HG03196 (cell line): ENCODE measurements around the gene NAP1L5.

Experiments used
- ATAC-seq: cut with Tn5 transposase; IDR thresholded peaks from one replicate; pipeline ENCODE4 v1.9.1; 2021; ENCODE audit not compliant: unreplicated experiment

The NAP1L5 gene

GRCh38 chr4:88722828-88723227 lies 25.2 kb upstream of the NAP1L5 start:
- ATAC-seq: no peak

DNA sequence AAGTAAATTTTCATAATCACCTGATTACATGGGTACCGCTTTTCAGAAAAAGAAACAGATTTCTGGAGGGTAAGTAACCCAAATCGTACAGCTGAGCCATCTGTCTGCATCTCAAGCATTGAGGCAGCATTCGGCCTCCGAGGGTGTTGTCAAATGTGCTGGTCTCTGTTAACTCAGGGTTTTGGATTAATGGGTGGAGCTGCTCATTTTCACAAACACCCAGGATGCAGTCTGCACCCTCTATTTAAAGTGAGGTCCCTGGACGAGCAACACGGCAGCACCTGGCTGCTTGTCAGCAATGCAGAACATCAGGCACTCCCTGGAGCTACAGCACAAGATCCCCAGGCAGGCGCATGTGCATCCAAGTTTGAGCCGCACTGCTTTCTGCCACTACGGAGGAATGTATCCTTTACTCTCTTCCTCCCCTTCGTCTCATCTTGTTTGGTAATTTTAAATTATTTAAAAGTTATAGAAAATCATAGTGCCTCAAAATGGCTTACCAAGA lies 24.7 kb upstream of the NAP1L5 start:
- ATAC-seq: no peak

DNA sequence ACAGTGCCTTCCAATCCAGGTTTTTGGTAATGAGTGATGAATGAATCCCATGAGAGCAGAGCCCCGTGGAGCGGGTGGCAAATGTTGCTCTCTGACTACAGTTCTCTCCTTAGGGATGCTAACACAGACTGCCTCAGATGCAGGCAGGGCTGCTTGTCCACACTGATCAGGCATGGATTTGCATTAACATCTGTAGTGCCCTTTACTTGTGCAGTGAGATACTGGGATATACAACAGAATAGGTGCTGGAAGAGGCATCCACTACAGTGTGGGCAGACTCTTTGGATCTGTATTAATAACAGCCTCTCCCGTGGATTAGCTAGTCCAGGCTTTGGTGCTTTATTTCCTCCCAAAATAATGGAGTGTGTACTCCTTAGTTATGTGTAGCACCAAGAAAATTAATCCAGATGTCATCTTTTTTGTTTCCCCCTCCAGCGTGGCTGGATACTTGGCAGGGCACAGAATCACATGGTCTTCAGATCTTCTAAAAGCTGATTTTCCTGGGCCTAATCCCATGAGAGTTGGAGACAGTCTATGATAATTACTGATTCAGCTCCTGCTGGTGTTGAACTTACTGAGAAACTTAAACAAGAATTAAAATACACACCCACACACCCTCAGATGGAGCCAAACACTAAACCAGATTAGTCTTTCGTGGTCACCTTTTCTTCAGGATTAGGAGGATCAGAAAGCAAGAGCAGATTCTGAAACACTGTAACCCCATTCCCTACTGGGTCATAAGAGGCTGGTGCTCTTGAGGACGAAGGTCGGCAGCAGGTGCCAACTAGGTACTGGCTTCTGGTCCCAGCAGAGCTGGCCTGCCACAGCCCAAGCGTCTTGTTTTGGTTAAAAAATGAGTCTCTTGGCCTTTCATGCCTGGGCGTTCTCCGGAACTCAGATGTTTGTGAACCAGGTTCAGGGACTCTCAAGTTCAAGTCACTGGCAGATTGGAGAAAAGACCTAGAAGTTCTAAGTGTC lies 23.1 kb upstream of the NAP1L5 start:
- no peak for ATAC-seq

- no peak for ATAC-seq
Measured at GRCh38 chr4:88719381-88719780, 21.8 kb upstream of the NAP1L5 start.

DNA sequence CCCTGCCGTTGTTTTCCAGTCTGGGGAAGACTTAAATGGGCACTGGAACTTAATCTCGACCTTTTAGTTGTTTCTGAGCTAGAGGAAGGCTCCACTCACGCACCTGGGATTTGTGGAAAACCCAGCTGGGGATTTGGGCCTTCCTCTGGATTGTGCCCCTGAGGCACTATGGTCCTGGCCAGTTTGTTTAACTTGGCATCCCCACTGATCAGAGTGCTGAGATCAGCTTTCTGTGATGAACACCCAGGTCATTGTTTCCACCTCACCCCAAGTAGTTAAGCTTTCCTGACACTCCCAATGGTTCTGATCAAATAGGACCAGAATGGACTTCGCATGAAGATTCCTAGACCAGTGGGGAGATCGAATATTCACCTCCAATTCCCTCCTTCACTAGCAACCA lies 20.5 kb upstream of the NAP1L5 start:
- ATAC-seq: no peak

DNA sequence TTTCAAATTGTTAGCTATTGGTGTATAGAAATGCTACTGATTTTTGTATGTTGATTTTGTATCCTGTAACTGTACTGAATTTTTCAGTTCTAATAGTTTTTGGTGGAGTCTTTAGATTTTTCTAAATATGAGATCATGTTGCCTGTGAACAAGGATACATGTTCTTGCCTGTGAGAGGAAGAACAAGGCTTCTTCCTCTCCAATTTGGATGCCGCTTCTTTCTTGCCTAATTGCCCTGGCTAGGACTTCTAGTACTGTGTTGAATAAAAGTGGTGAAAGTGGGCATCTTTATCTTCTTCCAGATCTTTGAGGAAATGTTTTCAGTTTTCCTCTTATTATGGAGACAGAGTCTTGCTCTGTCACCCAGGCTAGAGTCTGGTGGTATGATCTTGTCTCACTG lies 16.2 kb upstream of the NAP1L5 start:
- ATAC-seq: no peak

GRCh38 chr4:88709989-88710388 lies 12.4 kb upstream of the NAP1L5 start:
- no peak for ATAC-seq

DNA sequence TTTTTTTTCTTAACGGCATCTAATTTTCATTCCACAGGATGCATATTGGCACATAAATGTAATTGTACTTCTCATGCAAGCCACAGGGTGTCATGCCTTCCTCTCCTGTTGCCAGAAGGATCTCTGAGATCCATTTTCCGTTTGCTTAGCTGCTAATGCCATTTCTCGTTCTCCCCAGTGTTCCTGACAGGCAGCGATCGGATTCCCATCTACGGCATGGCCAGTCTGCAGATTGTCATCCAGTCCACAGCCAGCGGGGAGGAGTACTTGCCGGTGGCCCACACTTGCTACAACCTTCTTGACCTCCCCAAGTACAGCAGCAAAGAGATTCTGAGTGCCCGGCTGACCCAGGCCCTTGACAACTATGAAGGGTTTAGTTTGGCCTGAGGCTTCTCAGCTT lies 8.9 kb upstream of the NAP1L5 start:
- no peak for ATAC-seq

- ATAC-seq: no peak
Measured at GRCh38 chr4:88705805-88706492, 8.3 kb upstream of the NAP1L5 start.

- no peak for ATAC-seq
Measured at GRCh38 chr4:88705223-88705622, 7.6 kb upstream of the NAP1L5 start.

DNA sequence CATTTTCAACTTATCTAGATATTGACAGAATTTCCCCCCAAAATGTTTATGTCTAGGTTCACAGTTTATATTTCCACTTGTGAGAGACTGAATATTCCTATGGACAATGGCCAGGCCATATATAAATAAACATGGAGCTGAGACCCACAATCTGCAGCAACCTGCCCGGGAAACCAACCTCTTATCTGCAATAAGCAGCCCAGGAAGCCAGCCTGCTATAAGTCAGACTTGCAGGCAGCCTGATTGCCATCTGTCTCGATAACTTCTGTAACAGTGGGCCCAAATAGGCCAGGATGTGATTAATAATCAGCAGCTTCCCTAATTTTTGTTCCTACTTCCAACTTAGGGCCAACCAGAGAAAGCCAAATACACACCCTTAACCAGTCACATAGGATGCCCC lies 5.2 kb upstream of the NAP1L5 start:
- no peak for ATAC-seq

DNA sequence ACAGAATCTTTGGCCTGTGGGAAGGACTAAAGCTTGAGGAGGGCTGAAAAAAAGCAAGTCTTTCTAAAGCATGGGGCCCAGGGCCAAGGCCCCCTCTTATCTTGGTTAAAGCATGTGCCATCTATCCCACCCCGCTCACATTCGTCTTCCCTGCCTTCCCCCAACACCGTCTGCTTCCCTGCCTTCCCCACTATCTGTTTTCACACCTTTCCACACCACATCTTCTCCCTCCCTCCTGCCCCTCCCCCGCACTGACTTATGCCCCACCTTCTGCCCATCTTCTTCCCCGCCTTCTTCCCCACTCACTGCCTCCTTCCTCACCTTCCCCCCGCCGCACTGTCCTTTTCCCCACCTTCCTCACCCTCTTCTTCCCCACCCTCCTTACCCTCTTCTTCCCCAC lies 890 bp upstream of the NAP1L5 start:
- ATAC-seq: no peak

- ATAC-seq: no peak
Measured at GRCh38 chr4:88697141-88697540, 488 bp downstream of the NAP1L5 start.

DNA sequence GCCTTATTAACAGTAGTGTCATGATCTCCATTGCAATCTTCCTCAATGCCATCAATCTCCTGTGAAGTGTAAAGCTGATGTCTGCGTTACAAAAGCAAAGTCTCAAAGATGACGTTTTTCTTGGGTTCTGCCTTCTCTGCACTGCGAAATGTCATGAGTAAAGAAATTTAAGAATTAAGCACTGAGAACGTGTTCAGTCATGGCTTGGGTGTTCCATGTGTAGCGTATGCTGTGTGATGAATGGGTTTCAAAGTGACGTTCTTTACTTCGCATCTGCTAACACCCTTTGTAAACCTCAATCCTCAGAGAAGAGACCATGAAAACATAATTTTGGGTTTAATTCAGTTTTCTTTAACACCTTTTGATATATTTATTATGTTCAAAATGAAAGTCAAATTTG lies 999 bp downstream of the NAP1L5 start:
- no peak for ATAC-seq

- ATAC-seq: no peak
Measured at GRCh38 chr4:88693792-88694191, 3.8 kb downstream of the NAP1L5 start.

DNA sequence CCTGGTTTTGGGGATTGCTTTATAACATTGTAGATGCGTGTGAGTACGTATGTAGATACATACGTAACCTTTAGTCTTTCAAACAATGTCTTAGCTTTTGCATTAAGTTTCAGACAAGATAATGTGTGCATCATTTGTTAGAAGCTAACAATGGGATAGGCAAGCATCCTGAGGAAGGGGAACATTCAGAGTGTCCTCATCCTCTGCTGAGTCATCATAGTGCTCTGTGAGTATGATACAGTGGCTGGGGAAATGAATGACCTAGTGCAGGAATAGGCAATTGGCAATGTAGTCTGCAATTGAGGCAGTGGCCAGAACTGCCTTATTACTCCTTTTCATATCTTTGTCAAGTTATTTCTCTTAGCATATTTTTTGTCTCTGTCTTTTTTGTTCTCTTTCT lies 7.3 kb downstream of the NAP1L5 start:
- ATAC-seq: no peak

DNA sequence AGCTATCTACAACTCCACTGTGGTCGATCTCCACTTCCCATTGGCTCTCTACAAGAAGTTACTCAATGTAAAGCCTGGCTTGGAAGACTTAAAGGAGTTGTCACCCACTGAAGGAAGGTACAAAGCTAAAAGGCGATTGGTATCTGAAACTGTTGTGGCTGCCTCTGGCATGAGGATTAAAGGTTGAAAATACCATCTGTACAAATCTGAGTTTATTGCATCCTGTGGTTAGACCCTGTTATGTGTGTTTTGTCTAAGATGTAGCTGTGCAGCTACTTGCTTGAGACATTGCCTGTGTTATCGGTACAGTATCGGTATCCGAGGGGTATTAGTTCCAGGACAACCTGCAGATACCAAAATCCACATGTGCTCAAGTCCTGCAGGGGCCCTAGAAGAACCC lies 16.4 kb downstream of the NAP1L5 start:
- ATAC-seq: no peak

DNA sequence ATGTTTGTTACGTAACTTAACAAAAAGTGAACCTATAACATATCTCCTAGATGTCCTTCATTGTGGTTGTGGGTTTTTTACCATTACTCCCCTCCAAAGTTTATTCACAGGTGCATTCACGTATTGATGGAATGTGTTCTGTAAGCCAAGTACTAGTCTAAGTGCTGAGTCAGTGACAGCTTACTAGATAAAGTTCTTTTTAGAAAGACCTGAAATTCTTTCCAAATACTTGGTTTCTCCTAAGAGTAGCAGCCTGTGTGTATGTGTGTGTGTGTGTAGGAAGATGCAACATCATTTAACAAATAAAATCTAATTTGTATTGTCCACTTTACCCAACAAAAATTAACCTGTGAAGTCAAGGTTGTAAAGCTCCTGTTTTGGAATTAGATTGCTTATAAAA lies 22.1 kb downstream of the NAP1L5 start:
- no peak for ATAC-seq

GRCh38 chr4:88674979-88675378 lies 22.6 kb downstream of the NAP1L5 start:
- no peak for ATAC-seq

DNA sequence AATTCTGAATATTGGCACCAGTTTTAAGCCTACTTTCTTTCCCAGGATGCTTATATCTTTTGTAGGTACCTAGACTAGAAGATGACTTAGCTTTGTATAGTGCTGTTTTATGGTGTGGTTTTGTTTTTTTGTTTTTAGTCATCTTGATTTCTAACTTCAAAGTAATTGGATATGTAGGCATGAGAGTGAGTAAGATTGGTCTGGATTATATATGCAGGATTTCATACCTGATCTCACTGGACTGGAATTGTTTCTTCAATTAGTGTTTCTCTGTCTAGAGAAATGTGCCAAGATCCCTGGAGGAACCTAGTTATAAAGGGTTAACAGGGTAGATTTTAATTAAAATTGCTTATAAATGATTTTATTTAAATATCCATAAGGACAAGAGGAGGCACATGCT lies 23.1 kb downstream of the NAP1L5 start:
- no peak for ATAC-seq

- ATAC-seq: no peak
Measured at GRCh38 chr4:88673886-88674285, 23.7 kb downstream of the NAP1L5 start.

DNA sequence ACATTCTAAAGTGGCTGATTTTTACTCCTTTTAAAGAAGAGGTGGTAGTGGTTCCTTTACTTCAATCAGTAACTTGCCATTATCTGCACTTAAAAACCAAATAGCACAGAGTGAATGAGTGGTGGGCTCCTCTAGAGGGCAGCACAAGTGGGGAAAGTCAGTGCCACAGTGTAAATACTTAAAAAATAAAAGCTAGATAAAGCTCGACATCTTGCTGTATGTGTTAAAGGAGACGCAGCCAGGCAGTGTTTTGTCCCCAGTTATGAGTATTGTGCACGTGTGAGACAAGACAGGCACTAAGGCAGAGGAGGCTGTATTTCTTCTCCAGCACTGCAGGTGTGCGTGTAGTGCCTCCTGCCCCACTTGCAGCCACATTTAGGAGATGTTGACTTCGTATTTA lies 24.6 kb downstream of the NAP1L5 start:
- no peak for ATAC-seq
